ENCODE measurements around the gene USP26. TPM values are rescaled to one million over a fixed set of nuclear protein-coding genes. Genes with fewer than 3 reads are reported as not detected.

Gene USP26, protein sequence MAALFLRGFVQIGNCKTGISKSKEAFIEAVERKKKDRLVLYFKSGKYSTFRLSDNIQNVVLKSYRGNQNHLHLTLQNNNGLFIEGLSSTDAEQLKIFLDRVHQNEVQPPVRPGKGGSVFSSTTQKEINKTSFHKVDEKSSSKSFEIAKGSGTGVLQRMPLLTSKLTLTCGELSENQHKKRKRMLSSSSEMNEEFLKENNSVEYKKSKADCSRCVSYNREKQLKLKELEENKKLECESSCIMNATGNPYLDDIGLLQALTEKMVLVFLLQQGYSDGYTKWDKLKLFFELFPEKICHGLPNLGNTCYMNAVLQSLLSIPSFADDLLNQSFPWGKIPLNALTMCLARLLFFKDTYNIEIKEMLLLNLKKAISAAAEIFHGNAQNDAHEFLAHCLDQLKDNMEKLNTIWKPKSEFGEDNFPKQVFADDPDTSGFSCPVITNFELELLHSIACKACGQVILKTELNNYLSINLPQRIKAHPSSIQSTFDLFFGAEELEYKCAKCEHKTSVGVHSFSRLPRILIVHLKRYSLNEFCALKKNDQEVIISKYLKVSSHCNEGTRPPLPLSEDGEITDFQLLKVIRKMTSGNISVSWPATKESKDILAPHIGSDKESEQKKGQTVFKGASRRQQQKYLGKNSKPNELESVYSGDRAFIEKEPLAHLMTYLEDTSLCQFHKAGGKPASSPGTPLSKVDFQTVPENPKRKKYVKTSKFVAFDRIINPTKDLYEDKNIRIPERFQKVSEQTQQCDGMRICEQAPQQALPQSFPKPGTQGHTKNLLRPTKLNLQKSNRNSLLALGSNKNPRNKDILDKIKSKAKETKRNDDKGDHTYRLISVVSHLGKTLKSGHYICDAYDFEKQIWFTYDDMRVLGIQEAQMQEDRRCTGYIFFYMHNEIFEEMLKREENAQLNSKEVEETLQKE
- not detected in 5 replicates for total RNA-seq (2022; extraction: Qiagen RNA extraction)

DNA sequence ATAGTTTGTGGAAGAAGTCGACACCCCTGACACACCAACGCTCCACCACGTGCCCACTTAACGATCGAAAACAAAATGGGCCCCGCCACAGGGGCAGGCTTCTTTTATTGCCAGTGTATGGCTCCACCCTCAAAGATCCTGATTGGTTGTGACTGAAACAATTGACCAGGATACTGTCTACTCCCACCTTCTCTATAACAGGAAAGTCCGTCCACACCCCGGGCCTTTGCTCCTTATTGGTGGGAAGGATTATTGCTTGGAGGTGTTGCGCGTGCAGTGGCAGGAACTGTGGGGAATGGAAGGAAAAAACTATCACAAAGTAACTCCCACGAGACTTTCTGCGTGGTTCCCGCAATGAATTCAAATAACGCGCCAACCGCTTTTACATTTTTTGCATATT is at the start of gene USP26:
USP26 (minus strand) TSS at position 79 of the 400 bp plus-strand sequence. CDS start 68,889 bp downstream, outside the sequence.

Other genes with a start within 250 kb of the USP26 start
- 0.02 to 0.06 TPM (median 0.03 TPM) in 5 replicates for gene HS6ST2, start 138.5 kb downstream of the USP26 start, total RNA-seq (2022; extraction: Qiagen RNA extraction)
- not detected in 5 replicates for gene TFDP3, start 121.2 kb upstream of the USP26 start, total RNA-seq (2022; extraction: Qiagen RNA extraction)